ENCODE measurements around the gene ZNF664. TPM values are rescaled to one million over a fixed set of nuclear protein-coding genes. Genes with fewer than 3 reads are reported as not detected.

The ZNF664 gene
- total and polyA plus RNA-seq, 2 of the 8 experiments (the other 6 are each of a cell fraction or from before 2014, with no cell fraction given): 22.8 to 51.4 TPM

DNA sequence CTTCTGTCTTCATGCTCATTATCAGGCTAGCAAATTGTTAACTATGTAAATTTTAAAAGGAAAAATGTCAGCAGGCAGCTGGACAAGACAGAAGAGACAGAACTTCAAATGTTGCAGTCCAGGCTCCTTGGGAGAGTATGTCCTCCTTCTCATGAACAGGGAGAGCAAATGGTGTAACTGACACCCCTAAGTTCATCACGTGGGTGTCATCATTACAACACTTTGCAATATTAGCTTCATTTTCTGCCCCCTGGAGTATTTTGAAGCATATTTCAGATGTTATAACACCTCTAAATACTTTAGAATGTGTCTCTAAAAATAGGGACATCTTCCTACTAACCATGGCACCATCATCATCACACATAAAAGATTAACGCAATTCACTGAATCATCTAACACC, 62.1 kb downstream of the ZNF664 start:
- Histone ChIP-seq H2BK15ac (ENCODE audit: low read length) (no peak overlapping the region), H4K5ac (ENCODE audit: insufficient read length, low read depth, low read length) (no peak overlapping the region), H3K14ac (ENCODE audit: insufficient read length) (no peak overlapping the region), H3K9me3 (ENCODE audit: insufficient read depth in 2 of 2, low read depth in 1 of 2, low read length in 1 of 2) (no peaks in the 10 kb centered on the region), H4K20me1 (replicated peaks in 1 of 2; ENCODE audit: control insufficient read depth in 1 of 2, insufficient read depth in 2 of 2, low read length in 2 of 2) (no peaks in the 10 kb centered on the region), H3K79me1 (ENCODE audit: low read depth, low read length) (no peaks in the 10 kb centered on the region), H3K4me3 (ENCODE audit: extremely low read depth in 1 of 4, insufficient read depth in 2 of 4, low read depth in 3 of 4, low read length in 4 of 4) (no peak overlapping the region), H3K23me2 (ENCODE audit: low read depth, low read length) (no peaks in the 10 kb centered on the region), H2BK120ac (replicated peaks; ENCODE audit: low read depth, low read length) (no peak overlapping the region), H3K4me2 (ENCODE audit: insufficient read depth in 1 of 2, low read depth in 2 of 2, low read length in 2 of 2) (no peak overlapping the region), H3K27ac (ENCODE audit: low read depth, low read length) (no peak overlapping the region), H3K23ac (ENCODE audit: insufficient read length) (no peak overlapping the region), H3K36me3 (ENCODE audit: control insufficient read depth in 2 of 4, insufficient read depth in 4 of 4, low read length in 3 of 4) (no peaks in the 10 kb centered on the region), H3K27me3 (replicated peaks in 1 of 4; ENCODE audit: control insufficient read depth in 3 of 4, extremely low read depth in 1 of 4, insufficient read depth in 3 of 4, low read length in 3 of 4) (no peaks in the 10 kb centered on the region), H2AFZ (ENCODE audit: low read length) (no peak overlapping the region), H3K56ac (replicated peaks; ENCODE audit: insufficient read length, low read depth, low read length) (no peak overlapping the region), H3K18ac (ENCODE audit: extremely low read depth, low read length) (no peak overlapping the region), H3K4ac (replicated peaks; ENCODE audit: insufficient read length, low read depth, low read length) (no peak overlapping the region), H3K9ac (replicated peaks in 1 of 4; ENCODE audit: extremely low read depth in 1 of 4, low read depth in 3 of 4, low read length in 3 of 4) (no peak overlapping the region), H4K8ac (ENCODE audit: extremely low read depth, insufficient read depth, low read length) (no peak overlapping the region), H4K91ac (replicated peaks; ENCODE audit: insufficient read length, low read length) (no peak overlapping the region), H2AK5ac (ENCODE audit: low read depth, low read length) (no peak overlapping the region), H2BK12ac (ENCODE audit: low read depth, low read length) (no peak overlapping the region), H3K4me1 (replicated peaks in 1 of 4; ENCODE audit: control insufficient read depth in 3 of 4, insufficient read depth in 4 of 4, low read length in 3 of 4) (peaks cover 0 to 7% (median under 1%) of the 10 kb centered on the region in 4 experiments; a peak in 2 of 7 replicates), H3K79me2 (ENCODE audit: control insufficient read depth in 1 of 2, insufficient read depth in 2 of 2, low read length in 2 of 2) (no peaks in the 10 kb centered on the region), H2BK20ac (ENCODE audit: low read length) (no peak overlapping the region), H2BK5ac (ENCODE audit: low read depth, low read length) (no peak overlapping the region)
- CTCF ChIA-PET (ENCODE audit: partially characterized antibody): interaction anchor here (0.7 to 5.3 kb wide), 8 partner anchors 10 to 664 kb away, joined by 3 to 39 read pairs (median 5); no protein-coding TSS in a partner anchor
- no peak for TF ChIP-seq RBBP5 (IDR thresholded peaks at IDR 0.05; ENCODE audit: borderline replicate concordance, low read depth, low read length)
- TF ChIP-seq RAD21 (IDR thresholded peaks at IDR 0.05 in 1 of 2, conservative IDR thresholded peaks at IDR 0.05 in 1 of 2; ENCODE audit: low read depth in 2 of 2, low read length in 2 of 2): no peak
- TF ChIP-seq SIRT6 (IDR thresholded peaks at IDR 0.05; ENCODE audit: low read length): no peak
- no peak for TF ChIP-seq RNF2 (IDR thresholded peaks at IDR 0.05; ENCODE audit: borderline replicate concordance, low read depth, low read length, missing control alignments, poor library complexity, severe bottlenecking)
- TF ChIP-seq BCL11A (IDR thresholded peaks at IDR 0.05; ENCODE audit: low read depth in 2 of 2, low read length in 2 of 2): no peak
- TF ChIP-seq TBP (IDR thresholded peaks at IDR 0.05; ENCODE audit: low read depth, low read length): no peak
- no peak for TF ChIP-seq SRF (IDR thresholded peaks at IDR 0.05; ENCODE audit: low read depth, low read length)
- no peak for TF ChIP-seq TCF12 (IDR thresholded peaks at IDR 0.05; ENCODE audit: low read depth, low read length)
- FAIRE-seq (no peak), DNase-seq (ENCODE audit: low read depth in 1 of 2, low spot score in 2 of 2) (no peak)
- POLR2A ChIA-PET (ENCODE audit: partially characterized antibody): interaction anchor here (1.4 kb wide), 1 partner anchor 284 kb away, joined by 6 read pairs; no protein-coding TSS in a partner anchor
- 84% methylated on average over 2 of the region's 2 CpGs; no CpG with 5 or more reads in 1 of the 2 experiments for WGBS, 2 experiments (ENCODE audit: extremely low coverage in 1 of 2, insufficient coverage in 1 of 2, insufficient read length in 1 of 2, insufficient replicate concordance in 2 of 2, low coverage in 1 of 2, low lambda C conversion rate in 2 of 2, missing lambda C conversion rate in 1 of 2)
